Osteoblast (primary cell): ENCODE results near the gene ZNF19. TPM values are rescaled to one million over a fixed set of nuclear protein-coding genes. Genes with fewer than 3 reads are reported as not detected.

ENCODE experiments used
- DNase-seq: peaks from one replicate; pipeline ENCODE4 v3.0.0; 2011; ENCODE audit warnings: low spot score, mixed read lengths; ENCODE audit not compliant: insufficient read length; ENCODE audit errors: missing footprints
- H2AFZ ChIP-seq: 2 replicates; pipeline ENCODE4 v1.6.0; 2011; ENCODE audit warnings: mild to moderate bottlenecking, low read length
- H3K27ac ChIP-seq: 2 replicates; pipeline ENCODE4 v1.5.1; 2011; ENCODE audit warnings: mild to moderate bottlenecking, low read depth, low read length, moderate library complexity
- H3K27me3 ChIP-seq: 2 replicates; pipeline ENCODE4 v1.6.0; 2012; ENCODE audit warnings: mild to moderate bottlenecking, control low read depth, inconsistent platforms, low read length, moderate library complexity; ENCODE audit not compliant: insufficient read depth
- H3K36me3 ChIP-seq: 2 replicates; pipeline ENCODE4 v1.5.1; 2011; ENCODE audit warnings: mild to moderate bottlenecking, low read length, control low read depth, moderate library complexity; ENCODE audit not compliant: insufficient read depth
- H3K4me1 ChIP-seq: 2 replicates; pipeline ENCODE4 v1.5.1; 2011; ENCODE audit warnings: mild to moderate bottlenecking, low read length, control low read depth, moderate library complexity; ENCODE audit not compliant: insufficient read depth
- H3K4me2 ChIP-seq: 2 replicates; pipeline ENCODE4 v1.6.0; 2011; ENCODE audit warnings: mild to moderate bottlenecking, low read length; ENCODE audit not compliant: insufficient read depth
- H3K4me3 ChIP-seq: fragments of 200-600 bp; sonication (generic); 3 replicates; pipeline ENCODE4 v1.5.1; 2012; ENCODE audit warnings: mild to moderate bottlenecking, low read length, inconsistent platforms; ENCODE audit not compliant: insufficient read depth
- H3K79me2 ChIP-seq: 2 replicates; pipeline ENCODE4 v1.6.0; 2012; ENCODE audit warnings: mild to moderate bottlenecking, low read length, control low read depth, inconsistent platforms; ENCODE audit not compliant: insufficient read depth
- H3K9me3 ChIP-seq: 2 replicates; pipeline ENCODE4 v1.5.1; 2011; ENCODE audit warnings: low read depth, low read length, control low read depth
- H4K20me1 ChIP-seq: 2 replicates; pipeline ENCODE4 v1.6.0; 2012; ENCODE audit warnings: mild to moderate bottlenecking, low read length, control low read depth; ENCODE audit not compliant: insufficient read depth
- total RNA-seq: library from RNA; depleted of rRNA; stranded (reverse); fragments of >200 nt; gene quantifications from 2 replicates; pipeline ENCODE4 v1.2.3, GENCODE V29; 2012
- TF ChIP-seq, protein P1 (sequence below): IDR thresholded peaks from 2 replicates; pipeline ENCODE4 v1.5.1; 2011; ENCODE audit warnings: mild to moderate bottlenecking, low read depth, low read length, moderate library complexity; ENCODE audit errors: extremely low read depth

The ZNF19 gene
- total RNA-seq, 1 donor: 6.5 TPM

DNA sequence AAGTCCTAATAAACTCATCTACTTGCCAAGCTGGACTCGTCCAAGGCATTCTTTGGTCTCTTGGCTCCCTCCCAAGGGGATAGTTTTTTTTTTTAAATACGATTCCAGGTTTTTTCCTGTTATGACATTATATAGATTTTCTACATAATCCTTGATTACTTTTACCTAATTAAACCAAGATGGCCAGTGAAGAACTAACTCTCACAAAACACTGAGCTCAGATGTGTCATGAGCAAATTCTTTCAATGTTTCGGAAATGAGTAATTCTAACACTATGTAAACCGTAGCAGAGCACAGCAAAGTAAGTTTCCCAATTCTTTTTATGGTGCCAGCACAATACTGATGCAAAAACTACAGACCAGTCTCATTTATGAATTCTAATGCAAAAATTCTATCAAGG lies 28.9 kb downstream of the ZNF19 start:
- no peak overlapping the region for H2AFZ ChIP-seq
- TF ChIP-seq, protein P1, sequence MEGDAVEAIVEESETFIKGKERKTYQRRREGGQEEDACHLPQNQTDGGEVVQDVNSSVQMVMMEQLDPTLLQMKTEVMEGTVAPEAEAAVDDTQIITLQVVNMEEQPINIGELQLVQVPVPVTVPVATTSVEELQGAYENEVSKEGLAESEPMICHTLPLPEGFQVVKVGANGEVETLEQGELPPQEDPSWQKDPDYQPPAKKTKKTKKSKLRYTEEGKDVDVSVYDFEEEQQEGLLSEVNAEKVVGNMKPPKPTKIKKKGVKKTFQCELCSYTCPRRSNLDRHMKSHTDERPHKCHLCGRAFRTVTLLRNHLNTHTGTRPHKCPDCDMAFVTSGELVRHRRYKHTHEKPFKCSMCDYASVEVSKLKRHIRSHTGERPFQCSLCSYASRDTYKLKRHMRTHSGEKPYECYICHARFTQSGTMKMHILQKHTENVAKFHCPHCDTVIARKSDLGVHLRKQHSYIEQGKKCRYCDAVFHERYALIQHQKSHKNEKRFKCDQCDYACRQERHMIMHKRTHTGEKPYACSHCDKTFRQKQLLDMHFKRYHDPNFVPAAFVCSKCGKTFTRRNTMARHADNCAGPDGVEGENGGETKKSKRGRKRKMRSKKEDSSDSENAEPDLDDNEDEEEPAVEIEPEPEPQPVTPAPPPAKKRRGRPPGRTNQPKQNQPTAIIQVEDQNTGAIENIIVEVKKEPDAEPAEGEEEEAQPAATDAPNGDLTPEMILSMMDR: no peak
- H3K79me2 ChIP-seq: peaks cover 46% of the 10 kb centered on the region
- peaks cover 5% of the 10 kb centered on the region for H4K20me1 ChIP-seq
- H3K27ac ChIP-seq: peak overlapping the region; percentile 59
- H3K27me3 ChIP-seq: no peaks in the 10 kb centered on the region
- H3K4me3 ChIP-seq: peak overlapping the region; percentile 96
- no peaks in the 10 kb centered on the region for H3K9me3 ChIP-seq
- peaks cover 10% of the 10 kb centered on the region for H3K36me3 ChIP-seq
- no peak for DNase-seq
- H3K4me2 ChIP-seq: peak overlapping the region; percentile 96
- peaks cover 27% of the 10 kb centered on the region for H3K4me1 ChIP-seq

DNA sequence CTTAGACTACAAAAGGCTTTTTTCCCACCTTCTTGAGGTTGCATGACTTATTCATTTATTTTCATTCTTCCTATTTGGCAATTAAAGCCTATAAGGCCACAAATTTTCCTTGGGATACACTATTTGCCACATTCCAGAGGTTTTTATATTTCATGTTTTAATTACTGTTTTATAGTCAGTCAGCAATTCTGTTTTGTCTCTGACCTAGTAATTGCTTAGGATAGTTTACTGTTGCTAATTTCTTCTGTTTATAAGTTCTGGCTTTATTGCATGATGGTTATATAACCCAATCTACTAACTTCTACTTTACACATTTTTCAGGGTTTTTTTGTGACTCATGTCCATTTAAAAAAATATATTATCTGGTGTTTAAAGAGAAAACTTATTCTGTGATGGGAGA lies 29.6 kb downstream of the ZNF19 start:
- Histone ChIP-seq H4K20me1 (peaks cover 5% of the 10 kb centered on the region), H3K4me2 (no peak overlapping the region), H3K36me3 (peaks cover 18% of the 10 kb centered on the region), H3K27ac (peak overlapping the region; percentile 59), H2AFZ (no peak overlapping the region), H3K9me3 (no peaks in the 10 kb centered on the region), H3K4me3 (peak overlapping the region; percentile 96), H3K27me3 (no peaks in the 10 kb centered on the region), H3K79me2 (peaks cover 46% of the 10 kb centered on the region), H3K4me1 (peaks cover 27% of the 10 kb centered on the region)
- DNase-seq: no peak
- TF ChIP-seq, protein P1: no peak

DNA sequence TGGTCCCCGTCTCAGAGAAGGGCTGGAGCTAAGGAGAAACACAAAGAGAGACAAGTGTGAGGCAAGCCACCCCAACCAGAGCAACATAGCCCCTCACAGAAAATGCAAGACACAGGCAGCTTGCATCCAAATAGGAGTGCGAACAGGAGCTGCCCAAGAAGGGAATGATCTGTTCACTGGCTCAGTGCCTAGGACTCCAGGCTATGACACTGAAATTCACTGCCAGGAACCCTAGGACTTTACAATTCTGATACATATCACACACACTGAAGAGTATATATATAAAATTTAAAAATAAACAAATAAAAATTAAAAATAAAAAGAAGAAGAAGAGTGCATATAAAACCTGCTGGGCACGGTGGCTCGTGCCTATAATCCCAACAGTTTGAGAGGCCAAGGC lies 32.3 kb downstream of the ZNF19 start:
- Histone ChIP-seq H3K27me3 (no peaks in the 10 kb centered on the region), H3K4me2 (no peak overlapping the region), H3K9me3 (peaks cover 8% of the 10 kb centered on the region), H4K20me1 (peaks cover 5% of the 10 kb centered on the region), H3K4me1 (peaks cover 23% of the 10 kb centered on the region), H3K4me3 (no peak overlapping the region), H3K27ac (no peak overlapping the region), H3K79me2 (peaks cover 41% of the 10 kb centered on the region), H2AFZ (no peak overlapping the region), H3K36me3 (peaks cover 45% of the 10 kb centered on the region)
- TF ChIP-seq, protein P1: no peak
- no peak for DNase-seq

DNA sequence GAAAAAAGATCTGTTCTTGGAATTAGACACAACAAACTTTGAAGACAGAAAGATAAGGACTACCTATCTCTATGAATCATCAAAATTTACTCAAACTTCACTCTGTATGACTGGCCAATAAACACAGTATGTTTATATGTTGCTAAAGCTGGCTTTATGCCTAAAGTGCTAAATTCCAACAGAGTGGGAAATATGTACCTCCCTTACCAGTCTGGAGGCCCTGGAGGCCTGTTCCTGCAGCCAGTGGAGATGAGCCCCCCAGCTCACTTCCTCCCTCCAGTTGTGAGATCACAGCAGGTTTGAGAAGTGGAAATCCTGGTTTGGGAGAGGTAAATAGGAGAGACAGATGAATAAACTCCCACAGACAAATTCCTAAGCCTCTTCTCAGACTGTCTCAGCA lies 36.1 kb downstream of the ZNF19 start:
- no peak overlapping the region for H3K4me2 ChIP-seq
- H3K4me3 ChIP-seq: no peak overlapping the region
- peaks cover 82% of the 10 kb centered on the region for H3K36me3 ChIP-seq
- no peaks in the 10 kb centered on the region for H4K20me1 ChIP-seq
- H3K9me3 ChIP-seq: peaks cover 35% of the 10 kb centered on the region
- peaks cover 11% of the 10 kb centered on the region for H3K79me2 ChIP-seq
- H3K27ac ChIP-seq: no peak overlapping the region
- no peaks in the 10 kb centered on the region for H3K27me3 ChIP-seq
- no peaks in the 10 kb centered on the region for H3K4me1 ChIP-seq
- TF ChIP-seq, protein P1: no peak
- no peak overlapping the region for H2AFZ ChIP-seq
- DNase-seq: no peak
